Adrenal gland (tissue), 12 donors: ENCODE measurements around the gene PDE8A. TPM values are rescaled to one million over a fixed set of nuclear protein-coding genes. Genes with fewer than 3 reads are reported as not detected.

Experiments used
- DNase-seq, 7 donors: peaks; one replicate each; pipeline ENCODE4 v3.0.0-alpha.2; 2019 to 2020
- H3K27ac ChIP-seq, 5 donors: fragments of 200-600 bp; sonication (generic) in 4 of 5; 1 replicate in 3 of 5; 2 replicates in 2 of 5; pipeline versions ENCODE4 v1.5.1 to v1.8.0; 2016 to 2020; ENCODE audit warnings: mild to moderate bottlenecking in 1 of 5
- H3K27me3 ChIP-seq: fragments of 200-600 bp; 2 replicates; pipeline ENCODE4 v1.8.0; 2021
- H3K36me3 ChIP-seq, 2 donors: fragments of 200-600 bp; replicated peaks in 1 of 2; 1 replicate in 1 of 2; 2 replicates in 1 of 2; pipeline versions ENCODE4 v1.5.1 to v1.8.0; 2018 to 2022
- H3K4me1 ChIP-seq, 2 donors: fragments of 200-600 bp; replicated peaks in 1 of 2; 1 replicate in 1 of 2; 2 replicates in 1 of 2; pipeline versions ENCODE4 v1.5.1 to v1.8.0; 2018 to 2021
- H3K4me3 ChIP-seq, 4 donors: fragments of 200-600 bp; sonication (generic) in 3 of 4; one replicate each; pipeline ENCODE4 v1.5.1; 2016 to 2018
- H3K9me3 ChIP-seq, 3 donors: fragments of 200-600 bp; sonication (generic) in 1 of 3; replicated peaks in 1 of 3; 1 replicate in 2 of 3; 2 replicates in 1 of 3; pipeline versions ENCODE4 v1.5.1 to v1.8.0; 2016 to 2021
- POLR2A ChIP-seq, 2 donors: fragments of 450-650 bp; IDR thresholded peaks; one replicate each; pipeline ENCODE4 v1.6.1; 2017; ENCODE audit warnings: antibody characterized with exemption in 2 of 2, mild to moderate bottlenecking in 2 of 2, moderate library complexity in 1 of 2
- WGBS, 4 donors: extraction: QIAGEN DNeasy Blood & Tissue Kit in 2 of 4; methylation state at CpG; one replicate each; pipeline versions ENCODE4 v1.1.5 to v1.1.7; 2013 to 2017; 5-methylcytosine and 5-hydroxymethylcytosine counted together
- intact Hi-C, 2 donors: fragments of 100-400 bp; cut with DNase I; formaldehyde crosslinking; loops; one replicate each; pipeline versions ENCODE4 v1.14.1 to v1.15.0; 2022 to 2023
- polyA plus RNA-seq, 3 donors: library from polyadenylated mRNA; stranded (reverse); fragments of 200-250 nt in 2 of 3; fragments of 350-450 nt in 1 of 3; fragmentation: Illumina TruSeq in 1 of 3; extraction: RNeasy Lipid Tissue Mini Kit (QIAGEN cat#74804) in 1 of 3; gene quantifications; one replicate each; pipeline ENCODE4 v1.2.3, GENCODE V29; 2013 to 2014
- total RNA-seq, 9 donors: library from RNA; depleted of rRNA in 4 of 9; stranded (reverse); fragments of >200 nt in 4 of 9; fragments of 120-200 nt in 1 of 9; fragmentation: NEBNext Ultra II Directional in 1 of 9; extraction: Animal tissue kit (Norgen Biotek cat#: 25700) in 1 of 9; gene quantifications; one replicate each; pipeline versions ENCODE4 v1.1.0 to v1.2.4, GENCODE V29; 2013 to 2023
- TF ChIP-seq, protein P1 (sequence below), 6 experiments: fragments of 450-650 bp in 4 of 6; fragments of 200-600 bp in 2 of 6; sonication (generic) in 1 of 6; IDR thresholded peaks; 1 replicate in 5 of 6; 2 replicates in 1 of 6; pipeline versions ENCODE4 v1.5.1 to v1.8.0; 2016 to 2021; ENCODE audit warnings: antibody characterized with exemption in 6 of 6, mild to moderate bottlenecking in 2 of 6, moderate library complexity in 1 of 6
- donor health status: healthy with polysubstance abuse.
- donor health status: Bipolar disorder and iron deficiency.
- donor health status: DM: yes; HTN: yes; CAD: no.
- donor health status: DM: no; HTN: no; CAD: no.
- donor health status: DM: no; HTN: no; CAD: no.
- donor health status: DM: yes; HTN: yes; CAD: no.

PDE8A gene
- total and polyA plus RNA-seq, 12 donors: 47.3 to 123 (median 66.4) TPM

DNA sequence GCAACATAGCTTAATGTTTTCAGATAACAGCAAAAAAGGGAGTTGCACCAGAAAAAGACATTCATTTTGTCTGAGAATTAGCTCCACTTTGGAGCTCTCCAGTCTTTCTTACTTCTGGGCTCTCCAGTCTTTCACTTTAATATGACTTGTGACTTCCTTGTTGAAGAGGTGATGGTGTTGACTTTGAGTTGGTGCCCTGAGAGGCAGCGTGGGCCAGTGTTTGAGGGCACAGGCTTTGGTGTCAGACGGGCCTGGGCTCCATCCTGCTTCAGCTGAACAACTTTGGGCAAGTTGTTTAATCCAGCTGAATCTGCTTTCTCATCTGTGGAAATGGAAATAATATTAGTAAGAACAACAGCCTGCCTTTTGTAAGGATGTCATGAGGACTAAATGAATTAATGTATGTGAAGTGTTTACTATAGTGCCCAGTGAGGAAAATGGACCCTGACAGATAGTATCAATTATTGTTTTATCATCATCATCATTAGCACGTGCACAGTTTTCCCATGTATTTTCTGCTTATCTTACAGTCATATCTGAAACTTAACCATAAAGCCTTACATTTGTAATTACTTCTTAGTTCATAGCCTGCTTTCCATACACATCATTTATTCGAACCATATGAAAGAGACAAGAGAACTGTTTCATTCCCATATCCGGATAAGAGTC is 108.4 kb downstream of the PDE8A start:
- DNase-seq: no peak
- Histone ChIP-seq H3K9me3 (no peaks in the 10 kb centered on the region), H3K27ac (no peak overlapping the region), H3K4me1 (no peaks in the 10 kb centered on the region), H3K36me3 (peaks cover 0 to 18% of the 10 kb centered on the region in 2 donors), H3K4me3 (no peak overlapping the region), H3K27me3 (no peaks in the 10 kb centered on the region)
- 90 to 95% (median 92%) methylated on average over 5 of the region's 5 CpGs for WGBS, 4 donors
- intact Hi-C loops: no loop called here
- TF ChIP-seq POLR2A (IDR thresholded peaks at IDR 0.05): no peak
- TF ChIP-seq, protein P1, sequence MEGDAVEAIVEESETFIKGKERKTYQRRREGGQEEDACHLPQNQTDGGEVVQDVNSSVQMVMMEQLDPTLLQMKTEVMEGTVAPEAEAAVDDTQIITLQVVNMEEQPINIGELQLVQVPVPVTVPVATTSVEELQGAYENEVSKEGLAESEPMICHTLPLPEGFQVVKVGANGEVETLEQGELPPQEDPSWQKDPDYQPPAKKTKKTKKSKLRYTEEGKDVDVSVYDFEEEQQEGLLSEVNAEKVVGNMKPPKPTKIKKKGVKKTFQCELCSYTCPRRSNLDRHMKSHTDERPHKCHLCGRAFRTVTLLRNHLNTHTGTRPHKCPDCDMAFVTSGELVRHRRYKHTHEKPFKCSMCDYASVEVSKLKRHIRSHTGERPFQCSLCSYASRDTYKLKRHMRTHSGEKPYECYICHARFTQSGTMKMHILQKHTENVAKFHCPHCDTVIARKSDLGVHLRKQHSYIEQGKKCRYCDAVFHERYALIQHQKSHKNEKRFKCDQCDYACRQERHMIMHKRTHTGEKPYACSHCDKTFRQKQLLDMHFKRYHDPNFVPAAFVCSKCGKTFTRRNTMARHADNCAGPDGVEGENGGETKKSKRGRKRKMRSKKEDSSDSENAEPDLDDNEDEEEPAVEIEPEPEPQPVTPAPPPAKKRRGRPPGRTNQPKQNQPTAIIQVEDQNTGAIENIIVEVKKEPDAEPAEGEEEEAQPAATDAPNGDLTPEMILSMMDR (IDR thresholded peaks at IDR 0.05): no peak

DNA sequence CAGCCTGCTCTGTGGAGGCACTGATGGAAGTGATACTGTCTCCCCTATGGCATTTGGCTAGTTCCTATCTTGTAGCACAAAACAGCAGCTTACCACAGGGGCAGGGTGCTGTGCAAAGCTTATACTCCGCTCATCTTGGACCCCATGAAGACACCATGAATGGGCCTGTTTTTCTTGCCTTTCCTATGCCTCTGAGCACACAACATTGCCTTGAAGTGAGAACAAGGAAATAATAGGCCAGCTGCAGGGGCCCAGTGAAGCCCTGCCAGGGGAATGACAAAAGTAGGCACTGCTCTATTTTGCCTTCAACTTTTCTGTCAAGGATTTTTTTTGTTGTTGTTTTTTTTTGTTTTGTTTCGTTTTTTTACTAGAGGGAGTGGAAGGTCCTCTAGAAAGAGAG is 110.3 kb downstream of the PDE8A start:
- no peak overlapping the region for H3K27ac ChIP-seq
- no peak for DNase-seq
- no peak overlapping the region for H3K4me3 ChIP-seq
- no peaks in the 10 kb centered on the region for H3K27me3 ChIP-seq
- H3K36me3 ChIP-seq: peaks cover 0 to 29% of the 10 kb centered on the region in 2 donors
- H3K9me3 ChIP-seq: no peaks in the 10 kb centered on the region
- no peaks in the 10 kb centered on the region for H3K4me1 ChIP-seq
- TF ChIP-seq, protein P1 (IDR thresholded peaks at IDR 0.05): no peak
- no peak for TF ChIP-seq POLR2A (IDR thresholded peaks at IDR 0.05)
- 77 to 91% (median 84%) methylated on average over 2 of the region's 2 CpGs for WGBS, 4 donors
- intact Hi-C loops: no loop called here

DNA sequence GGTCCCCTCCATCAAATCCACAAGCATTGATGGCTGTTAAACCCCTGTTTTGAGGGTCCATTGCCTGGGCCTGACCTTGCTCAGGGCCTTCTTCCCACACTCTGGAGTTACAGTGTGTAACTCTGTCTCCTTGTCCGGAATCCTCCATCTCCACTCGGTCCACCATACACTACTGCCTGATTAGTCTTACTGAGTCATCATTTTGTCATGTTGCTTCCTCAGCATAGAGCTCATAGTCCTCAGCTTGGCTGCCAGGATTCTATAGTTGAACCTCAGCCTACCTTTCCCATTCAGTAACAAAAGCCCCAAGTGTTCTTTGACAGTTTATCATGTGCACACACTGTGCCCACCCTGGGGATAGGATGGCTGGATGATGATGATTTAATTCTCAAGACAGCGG is 113.0 kb downstream of the PDE8A start:
- TF ChIP-seq POLR2A (IDR thresholded peaks at IDR 0.05): no peak
- TF ChIP-seq, protein P1 (IDR thresholded peaks at IDR 0.05): no peak

DNA sequence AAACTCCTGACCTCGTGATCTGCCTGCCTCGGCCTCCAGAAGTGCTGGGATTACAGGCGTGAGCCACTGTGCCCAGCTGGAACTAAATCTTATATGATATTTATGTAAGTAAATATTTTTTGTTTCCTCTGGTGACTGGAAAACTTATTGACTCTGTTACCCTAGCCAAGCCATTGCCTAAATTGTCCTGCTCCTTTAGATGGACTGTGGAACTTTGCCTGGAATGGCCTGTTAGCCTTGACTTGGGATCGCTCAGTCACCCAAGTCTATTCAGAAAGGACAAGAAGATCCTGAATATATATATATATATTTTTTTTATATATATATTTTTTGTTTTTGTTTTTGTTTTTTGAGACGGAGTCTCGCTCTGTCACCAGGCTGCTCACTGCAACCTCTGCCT is 113.9 kb downstream of the PDE8A start:
- Histone ChIP-seq H3K4me3 (no peak overlapping the region), H3K4me1 (peaks cover 0 to 10% of the 10 kb centered on the region in 2 donors), H3K27me3 (no peaks in the 10 kb centered on the region), H3K36me3 (peaks cover 0 to 39% of the 10 kb centered on the region in 2 donors), H3K27ac (no peak overlapping the region), H3K9me3 (no peaks in the 10 kb centered on the region)
- no peak for TF ChIP-seq POLR2A (IDR thresholded peaks at IDR 0.05)
- TF ChIP-seq, protein P1 (IDR thresholded peaks at IDR 0.05): no peak
- no peak for DNase-seq
- WGBS, 4 donors: 91 to 99% (median 98%) methylated on average over 6 of the region's 6 CpGs
- intact Hi-C loops: no loop called here

More for the DNA sequence above, 113.0 kb downstream of the PDE8A start:
- no peaks in the 10 kb centered on the region for H3K27me3 ChIP-seq
- 85 to 94% (median 89%) methylated on average over 3 of the region's 3 CpGs for WGBS, 4 donors
- DNase-seq: no peak
- H3K4me1 ChIP-seq: peaks cover 0 to 10% of the 10 kb centered on the region in 2 donors
- no peaks in the 10 kb centered on the region for H3K9me3 ChIP-seq
- H3K36me3 ChIP-seq: peaks cover 0 to 33% of the 10 kb centered on the region in 2 donors
- intact Hi-C loops: no loop called here
- no peak overlapping the region for H3K4me3 ChIP-seq
- H3K27ac ChIP-seq: no peak overlapping the region
